HFFc6 (cell line): Measurements from ENCODE around the gene ADAM33. TPM values are rescaled to one million over a fixed set of nuclear protein-coding genes. Genes with fewer than 3 reads are reported as not detected.

Experiments used
- DNase-seq: peaks from one replicate; pipeline ENCODE4 v3.0.0-alpha.2; 2018
- H3K27ac Mint-ChIP-seq: 2 replicates; pipeline ENCODE4 v1.8.0; 2020; ENCODE audit warnings: mild to moderate bottlenecking, mixed read lengths
- H3K27me3 Mint-ChIP-seq: 2 replicates; pipeline ENCODE4 v1.8.0; 2021; ENCODE audit warnings: mild to moderate bottlenecking, moderate library complexity, mixed read lengths; ENCODE audit not compliant: insufficient read depth
- H3K36me3 Mint-ChIP-seq: 2 replicates; pipeline ENCODE4 v1.8.0; 2021; ENCODE audit warnings: low read depth, mixed read lengths
- H3K4me1 Mint-ChIP-seq: 2 replicates; pipeline ENCODE4 v1.8.0; 2020; ENCODE audit warnings: low read depth, mixed read lengths
- H3K4me3 Mint-ChIP-seq: 2 replicates; pipeline ENCODE4 v1.8.0; 2020; ENCODE audit warnings: mild to moderate bottlenecking, moderate library complexity, mixed read lengths
- H3K9me3 Mint-ChIP-seq: 2 replicates; pipeline ENCODE4 v1.8.0; 2020; ENCODE audit warnings: mild to moderate bottlenecking, mixed read lengths
- CTCF ChIP-seq: fragments of 200-600 bp; sonication (generic); IDR thresholded peaks from 2 replicates; pipeline ENCODE4 v1.5.0; 2021; ENCODE audit warnings: antibody characterized with exemption, mild to moderate bottlenecking
- total RNA-seq, 6 experiments: library from RNA; stranded (reverse); fragmentation: NEBNext Ultra II Directional; extraction: Animal tissue kit (Norgen Biotek cat#: 25700); gene quantifications; 2 replicates in 1 of 6; 3 replicates in 5 of 6; pipeline ENCODE4 v1.2.3, GENCODE V29; 2021

The ADAM33 gene
- total RNA-seq, 6 experiments from 2014 or later, result 81.5 to 96.1 (median 87.6) TPM

DNA sequence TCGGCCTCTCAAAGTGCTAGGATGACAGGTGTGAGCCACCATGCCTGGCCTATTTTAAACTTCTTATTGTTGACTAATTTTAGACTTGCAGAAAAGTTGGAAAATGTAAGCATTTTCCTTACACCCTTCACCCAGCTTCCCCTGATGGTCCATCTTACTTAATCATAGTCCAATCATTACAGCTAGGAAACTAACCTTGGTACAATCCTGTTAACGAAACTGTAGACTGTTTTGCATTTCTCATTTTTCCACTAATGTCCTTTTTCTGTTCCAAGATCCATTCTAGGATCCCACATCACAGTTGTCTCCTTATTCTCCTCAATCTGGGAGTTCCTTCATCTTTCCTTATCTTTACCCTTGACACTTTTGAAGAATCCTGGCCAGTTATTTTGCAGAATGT lies 18.0 kb downstream of the ADAM33 start:
- H3K9me3 Mint-ChIP-seq, result no peaks in the 10 kb centered on the region
- H3K27ac Mint-ChIP-seq, result no peak overlapping the region
- DNase-seq, result no peak
- peaks cover 3% of the 10 kb centered on the region; the same call in 1 of the 2 replicates for H3K4me1 Mint-ChIP-seq
- no peak for TF ChIP-seq CTCF
- peaks cover 5% of the 10 kb centered on the region; the same call in 1 of the 2 replicates for H3K36me3 Mint-ChIP-seq
- H3K27me3 Mint-ChIP-seq, result peaks cover 37% of the 10 kb centered on the region
- H3K4me3 Mint-ChIP-seq, result no peak overlapping the region

GRCh38 chr20:3663031-3663701 lies 18.6 kb downstream of the ADAM33 start, which contains the start of gene GFRA4:
Gene GFRA4, minus strand, starts transcription at chr20:3663399. Its CDS starts 0 bp downstream, at chr20:3663399.
- no peak within 1 kb of the TSS for H3K4me3 Mint-ChIP-seq
- DNase-seq, result no peak
- H3K27me3 Mint-ChIP-seq, result peaks cover 37% of the 10 kb centered on the region
- peaks cover 2% of the 10 kb centered on the region; the same call in 1 of the 2 replicates for H3K36me3 Mint-ChIP-seq
- no peak for TF ChIP-seq CTCF
- H3K9me3 Mint-ChIP-seq, result no peaks in the 10 kb centered on the region
- peaks cover 6% of the 10 kb centered on the region; the same call in 1 of the 2 replicates for H3K4me1 Mint-ChIP-seq
- H3K27ac Mint-ChIP-seq, result no peak within 1 kb of the TSS

DNA sequence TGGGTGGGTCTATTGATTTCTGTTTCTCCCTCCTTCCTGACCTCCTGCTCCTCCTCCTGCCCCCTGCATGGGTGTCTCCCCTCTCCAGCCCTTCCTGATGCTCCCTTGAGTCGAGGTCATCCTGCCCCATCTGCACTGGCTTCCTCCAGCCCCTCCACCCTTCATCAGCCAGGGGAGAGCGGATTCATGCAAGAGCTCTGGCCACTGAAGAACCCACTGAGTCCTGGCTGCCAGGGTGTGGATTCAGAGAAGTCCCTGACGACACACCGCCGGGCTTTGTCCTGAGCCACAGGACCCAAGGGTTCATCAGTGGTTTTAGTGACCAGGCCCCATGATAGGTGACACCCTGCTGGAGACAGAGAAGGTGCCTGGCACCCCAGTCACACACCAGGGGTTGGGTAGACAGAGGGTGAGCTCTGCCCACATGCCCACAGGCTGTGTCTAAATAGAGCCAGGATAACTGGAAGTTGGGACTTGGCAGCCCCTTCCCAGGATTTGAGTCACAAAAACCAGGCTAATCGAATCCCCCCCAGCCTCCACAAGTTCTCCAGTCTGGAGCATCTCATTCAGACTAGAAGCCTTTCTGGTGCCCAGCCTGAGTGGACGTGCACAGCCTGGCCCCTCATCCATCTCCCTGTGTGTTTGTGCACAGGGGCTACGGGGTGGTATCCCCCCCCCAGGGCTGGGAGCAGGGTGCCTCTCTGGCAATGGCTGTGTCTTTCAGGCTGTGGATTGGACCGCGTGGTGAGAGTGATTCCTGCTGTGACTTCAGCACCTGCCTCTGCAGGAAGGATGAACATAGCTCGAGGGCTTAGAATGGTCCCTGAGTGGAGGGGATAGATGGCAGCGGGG lies 19.8 kb downstream of the ADAM33 start:
- Mint-ChIP-seq H3K4me3 (no peak overlapping the region), H3K27ac (no peak overlapping the region), H3K9me3 (no peaks in the 10 kb centered on the region), H3K4me1 (peaks cover 6% of the 10 kb centered on the region; the same call in 1 of the 2 replicates), H3K36me3 (no peaks in the 10 kb centered on the region), H3K27me3 (peaks cover 39% of the 10 kb centered on the region)
- no peak for TF ChIP-seq CTCF
- DNase-seq, result no peak

- Mint-ChIP-seq H3K4me3 (no peak overlapping the region), H3K27me3 (peaks cover 40% of the 10 kb centered on the region), H3K9me3 (no peaks in the 10 kb centered on the region), H3K36me3 (no peaks in the 10 kb centered on the region), H3K4me1 (peaks cover 6% of the 10 kb centered on the region; the same call in 1 of the 2 replicates), H3K27ac (no peak overlapping the region)
- TF ChIP-seq CTCF, result no peak
- DNase-seq, result no peak
Observed at GRCh38 chr20:3661060-3661813, 20.6 kb downstream of the ADAM33 start.
